ENCODE results near the gene SDHAF4.
"Not testable (repeated sequence)": the region's sequence is repeated elsewhere in the genome, so short reads cannot be mapped to it uniquely, and the experiment has no call there.

Gene SDHAF4

GRCh38 chr6:70599187-70599586 is 32.5 kb downstream of the SDHAF4 start:
- Mint-ChIP-seq H3K27me3 (ENCODE audit: low read depth) (peaks cover 4% of the 10 kb centered on the region), H3K36me3 (ENCODE audit: low read depth) (peaks cover 10% of the 10 kb centered on the region), H3K9me3 (peaks cover 9% of the 10 kb centered on the region), H3K4me3 (no peak overlapping the region), H3K27ac (no peak overlapping the region), H3K4me1 (no peaks in the 10 kb centered on the region)
- TF ChIP-seq, protein P1, sequence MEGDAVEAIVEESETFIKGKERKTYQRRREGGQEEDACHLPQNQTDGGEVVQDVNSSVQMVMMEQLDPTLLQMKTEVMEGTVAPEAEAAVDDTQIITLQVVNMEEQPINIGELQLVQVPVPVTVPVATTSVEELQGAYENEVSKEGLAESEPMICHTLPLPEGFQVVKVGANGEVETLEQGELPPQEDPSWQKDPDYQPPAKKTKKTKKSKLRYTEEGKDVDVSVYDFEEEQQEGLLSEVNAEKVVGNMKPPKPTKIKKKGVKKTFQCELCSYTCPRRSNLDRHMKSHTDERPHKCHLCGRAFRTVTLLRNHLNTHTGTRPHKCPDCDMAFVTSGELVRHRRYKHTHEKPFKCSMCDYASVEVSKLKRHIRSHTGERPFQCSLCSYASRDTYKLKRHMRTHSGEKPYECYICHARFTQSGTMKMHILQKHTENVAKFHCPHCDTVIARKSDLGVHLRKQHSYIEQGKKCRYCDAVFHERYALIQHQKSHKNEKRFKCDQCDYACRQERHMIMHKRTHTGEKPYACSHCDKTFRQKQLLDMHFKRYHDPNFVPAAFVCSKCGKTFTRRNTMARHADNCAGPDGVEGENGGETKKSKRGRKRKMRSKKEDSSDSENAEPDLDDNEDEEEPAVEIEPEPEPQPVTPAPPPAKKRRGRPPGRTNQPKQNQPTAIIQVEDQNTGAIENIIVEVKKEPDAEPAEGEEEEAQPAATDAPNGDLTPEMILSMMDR (IDR thresholded peaks at IDR 0.05; ENCODE audit: unreplicated experiment in 3 of 3) = no peak

GRCh38 chr6:70601014-70601413 is 34.3 kb downstream of the SDHAF4 start:
- H3K9me3 Mint-ChIP-seq = peaks cover 12% of the 10 kb centered on the region
- no peak overlapping the region for H3K27ac Mint-ChIP-seq
- no peak overlapping the region for H3K4me3 Mint-ChIP-seq
- TF ChIP-seq, protein P1 (IDR thresholded peaks at IDR 0.05; ENCODE audit: unreplicated experiment in 3 of 3) = no peak
- H3K4me1 Mint-ChIP-seq = no peaks in the 10 kb centered on the region
- peaks cover 5% of the 10 kb centered on the region for H3K36me3 Mint-ChIP-seq (ENCODE audit: low read depth)
- peaks cover 4% of the 10 kb centered on the region for H3K27me3 Mint-ChIP-seq (ENCODE audit: low read depth)

DNA sequence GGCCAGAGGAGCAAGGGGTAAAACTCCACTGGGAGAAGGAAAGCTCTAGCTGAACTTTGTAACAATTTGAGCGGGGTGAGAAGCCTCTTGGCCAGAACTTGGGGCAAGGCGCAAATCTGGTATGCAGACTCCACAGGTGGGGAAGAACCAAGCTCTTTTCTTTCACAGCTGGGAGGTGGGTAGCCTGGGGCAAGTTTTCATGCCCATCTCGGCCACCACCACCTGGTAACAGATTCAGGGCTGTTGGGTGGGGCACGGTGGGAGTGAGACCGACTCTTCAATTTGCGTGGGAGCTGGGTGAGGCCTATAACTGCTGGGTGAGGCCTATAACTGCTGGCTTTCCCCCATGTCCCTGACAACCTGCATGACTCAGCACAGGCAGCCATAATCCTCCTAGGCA is 37.5 kb downstream of the SDHAF4 start:
- Mint-ChIP-seq H3K9me3 (peaks cover 18% of the 10 kb centered on the region), H3K4me1 (no peaks in the 10 kb centered on the region), H3K36me3 (ENCODE audit: low read depth) (no peaks in the 10 kb centered on the region), H3K27ac (no peak overlapping the region), H3K27me3 (ENCODE audit: low read depth) (peaks cover 4% of the 10 kb centered on the region), H3K4me3 (no peak overlapping the region)
- TF ChIP-seq, protein P1 (IDR thresholded peaks at IDR 0.05; ENCODE audit: unreplicated experiment in 3 of 3) = no peak

DNA sequence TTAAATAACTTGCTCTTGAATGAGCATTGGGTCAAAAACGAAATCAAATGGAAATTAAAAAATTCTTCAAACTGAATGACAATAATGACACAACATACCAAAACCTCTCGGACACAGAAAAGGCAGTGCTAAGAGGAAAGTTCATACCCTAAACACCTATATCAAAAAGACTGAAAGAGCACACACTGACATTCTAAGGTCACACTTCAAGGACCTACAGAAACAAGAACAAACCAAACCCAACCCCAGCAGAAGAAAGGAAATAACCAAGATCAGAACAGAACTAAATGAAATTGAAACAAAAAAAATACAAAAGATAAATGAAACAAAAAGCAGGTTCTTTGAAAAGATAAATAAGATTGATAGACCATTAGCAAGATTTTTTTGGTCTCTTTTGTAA is 40.6 kb downstream of the SDHAF4 start:
- not testable (repeated sequence) for H3K36me3 Mint-ChIP-seq (ENCODE audit: low read depth); H3K27me3 Mint-ChIP-seq (ENCODE audit: low read depth); H3K4me3 Mint-ChIP-seq; H3K27ac Mint-ChIP-seq; H3K4me1 Mint-ChIP-seq
- peaks cover 23% of the 10 kb centered on the region for H3K9me3 Mint-ChIP-seq

DNA sequence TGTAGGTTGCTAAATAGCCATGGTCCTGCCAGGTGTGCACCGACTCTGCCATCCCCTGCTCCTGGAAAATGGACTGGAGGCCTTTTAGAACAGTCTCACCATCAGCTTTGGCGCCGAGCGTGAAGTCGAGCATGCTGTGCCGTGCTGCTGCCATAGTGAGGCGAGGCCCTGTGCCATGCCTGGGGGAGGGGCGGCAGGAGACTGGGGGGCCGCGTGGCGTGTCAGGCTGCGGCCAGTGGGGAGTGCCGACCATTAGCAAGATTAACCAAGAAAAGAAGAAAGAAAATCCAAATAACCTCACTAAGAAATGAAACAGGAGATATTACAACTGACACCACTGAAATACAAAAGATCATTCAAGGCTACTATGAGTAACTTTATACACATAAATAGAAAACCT is 42.5 kb downstream of the SDHAF4 start:
- not testable (repeated sequence) for H3K4me1 Mint-ChIP-seq; H3K27me3 Mint-ChIP-seq (ENCODE audit: low read depth); H3K27ac Mint-ChIP-seq; H3K36me3 Mint-ChIP-seq (ENCODE audit: low read depth); H3K4me3 Mint-ChIP-seq
- peaks cover 14% of the 10 kb centered on the region for H3K9me3 Mint-ChIP-seq

DNA sequence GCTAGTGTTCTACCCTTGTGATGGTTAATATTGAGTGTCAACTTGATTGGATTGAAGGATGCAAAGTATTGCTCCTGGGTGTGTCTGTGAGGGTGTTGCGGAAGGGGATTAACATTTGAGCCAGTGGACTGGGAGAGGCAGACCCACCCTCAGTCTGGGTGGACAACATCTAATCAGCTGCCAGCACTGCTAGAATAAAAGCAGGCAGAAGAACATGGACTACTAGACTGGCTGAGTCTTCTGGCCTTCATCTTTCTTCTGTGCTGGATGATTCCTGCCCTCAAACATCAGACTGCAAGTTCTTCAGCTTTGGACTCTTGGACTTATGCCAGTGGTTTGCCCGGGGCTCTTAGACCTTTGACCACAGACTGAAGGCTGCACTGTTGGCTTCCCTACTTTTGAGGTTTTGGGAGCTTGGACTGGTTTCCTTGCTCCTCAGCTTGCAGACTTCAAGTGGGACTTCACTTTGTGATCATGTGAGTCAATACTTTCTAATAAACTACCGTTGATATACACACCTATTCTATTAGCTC is 50.1 kb downstream of the SDHAF4 start:
- Mint-ChIP-seq H3K27me3 (ENCODE audit: low read depth) (no peaks in the 10 kb centered on the region), H3K4me3 (no peak overlapping the region), H3K4me1 (no peaks in the 10 kb centered on the region), H3K27ac (no peak overlapping the region), H3K36me3 (ENCODE audit: low read depth) (no peaks in the 10 kb centered on the region), H3K9me3 (no peaks in the 10 kb centered on the region)
- TF ChIP-seq, protein P1 (IDR thresholded peaks at IDR 0.05; ENCODE audit: unreplicated experiment in 3 of 3) = no peak

DNA sequence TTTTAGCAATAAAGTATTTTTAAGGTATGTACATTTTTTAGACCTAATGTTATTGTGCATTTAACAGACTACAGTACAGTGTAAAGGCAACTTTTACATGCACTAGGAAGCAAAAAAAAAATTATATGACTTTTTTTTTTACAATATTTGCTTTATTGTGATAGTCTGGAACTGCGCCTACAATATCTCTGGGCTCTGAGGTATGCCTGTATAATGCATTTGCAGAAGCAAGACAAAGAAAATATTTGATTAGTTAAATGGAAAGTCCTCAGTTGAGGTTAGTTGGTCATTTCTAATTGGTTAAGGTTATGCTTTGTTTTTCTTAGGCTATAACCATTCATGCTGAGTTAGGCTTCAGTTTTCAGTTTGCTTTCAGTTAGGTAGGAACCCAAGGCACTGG is 54.0 kb downstream of the SDHAF4 start:
- no peak overlapping the region for H3K27ac Mint-ChIP-seq
- no peaks in the 10 kb centered on the region for H3K4me1 Mint-ChIP-seq
- H3K9me3 Mint-ChIP-seq = no peaks in the 10 kb centered on the region
- H3K27me3 Mint-ChIP-seq (ENCODE audit: low read depth) = no peaks in the 10 kb centered on the region
- TF ChIP-seq, protein P1 (IDR thresholded peaks at IDR 0.05; ENCODE audit: unreplicated experiment in 3 of 3) = no peak
- H3K4me3 Mint-ChIP-seq = no peak overlapping the region
- no peaks in the 10 kb centered on the region for H3K36me3 Mint-ChIP-seq (ENCODE audit: low read depth)
